MM.1S (cell line): ENCODE data around the gene ACVR1.
A peak's percentile ranks its signal among the peaks of the same experiment; 100 is the strongest.

ENCODE experiments used
- DNase-seq: peaks from one replicate; pipeline ENCODE4 v3.0.0-alpha.2; 2015
- H2AFZ ChIP-seq: fragments of 300-600 bp; sonication (generic); 2 replicates; pipeline ENCODE4 v1.6.0; 2016; ENCODE audit warnings: antibody characterized with exemption, low read length
- H3F3A ChIP-seq: fragments of 300-600 bp; sonication (generic); 2 replicates; pipeline ENCODE4 v1.6.1; 2016; ENCODE audit warnings: mild to moderate bottlenecking, antibody characterized with exemption, low read length, moderate library complexity, mixed read lengths; ENCODE audit not compliant: insufficient read depth
- H3K27ac ChIP-seq: fragments of 300-600 bp; sonication (generic); 2 replicates; pipeline ENCODE4 v1.5.1; 2016; ENCODE audit warnings: mild to moderate bottlenecking, low read length
- H3K27me3 ChIP-seq: fragments of 300-600 bp; sonication (generic); replicated peaks from 2 replicates; pipeline ENCODE4 v1.6.0; 2016; ENCODE audit warnings: low read length; ENCODE audit not compliant: insufficient read depth
- H3K36me3 ChIP-seq: fragments of 300-600 bp; sonication (generic); replicated peaks from 2 replicates; pipeline ENCODE4 v1.6.1; 2016; ENCODE audit warnings: mild to moderate bottlenecking, low read length, mixed read lengths; ENCODE audit not compliant: insufficient read depth
- H3K4me1 ChIP-seq: fragments of 300-600 bp; sonication (generic); 2 replicates; pipeline ENCODE4 v1.6.1; 2016; ENCODE audit warnings: low read length, mixed read lengths
- H3K4me2 ChIP-seq: fragments of 300-600 bp; sonication (generic); 2 replicates; pipeline ENCODE4 v1.6.0; 2016; ENCODE audit warnings: low read depth, low read length
- H3K4me3 ChIP-seq: fragments of 300-600 bp; sonication (generic); 2 replicates; pipeline ENCODE4 v1.5.1; 2016; ENCODE audit warnings: low read length, mixed read lengths
- H3K79me2 ChIP-seq: fragments of 300-600 bp; sonication (generic); 2 replicates; pipeline ENCODE4 v1.6.1; 2016; ENCODE audit warnings: mixed run types, low read length, mixed read lengths
- H3K9ac ChIP-seq: fragments of 300-600 bp; sonication (generic); 2 replicates; pipeline ENCODE4 v1.6.1; 2016; ENCODE audit warnings: low read length, mixed read lengths
- H3K9me2 ChIP-seq: fragments of 300-600 bp; sonication (generic); replicated peaks from 2 replicates; pipeline ENCODE4 v1.6.1; 2016; ENCODE audit warnings: mild to moderate bottlenecking, low read length, mixed read lengths; ENCODE audit not compliant: insufficient read depth
- H3K9me3 ChIP-seq: fragments of 300-600 bp; sonication (generic); replicated peaks from 2 replicates; pipeline ENCODE4 v1.6.1; 2016; ENCODE audit warnings: mild to moderate bottlenecking, low read length, mixed read lengths; ENCODE audit not compliant: insufficient read depth
- H4K20me1 ChIP-seq: fragments of 300-600 bp; sonication (generic); 2 replicates; pipeline ENCODE4 v1.6.1; 2016; ENCODE audit warnings: mild to moderate bottlenecking, low read length, moderate library complexity, mixed read lengths; ENCODE audit not compliant: insufficient read depth
- CTCF ChIP-seq: fragments of 300-600 bp; sonication (generic); IDR thresholded peaks from 2 replicates; pipeline ENCODE4 v1.5.1; 2016; ENCODE audit warnings: antibody characterized with exemption, low read length, mixed read lengths
- EZH2 ChIP-seq: fragments of 300-600 bp; sonication (generic); optimal IDR thresholded peaks from 2 replicates; pipeline ENCODE3; 2017; ENCODE audit warnings: low read depth, mild to moderate bottlenecking, antibody characterized with exemption, low read length, mixed read lengths
- EZH2phosphoT487 ChIP-seq: fragments of 300-600 bp; sonication (generic); IDR thresholded peaks from 2 replicates; pipeline ENCODE4 v1.6.1; 2018; ENCODE audit warnings: antibody characterized with exemption, low read length

ACVR1 gene

GRCh38 chr2:157877761-157878400 is 1.8 kb upstream of the ACVR1 start:
- Histone ChIP-seq H3K9me3 (no peaks in the 10 kb centered on the region), H3K4me3 (no peak overlapping the region), H3K27ac (no peak overlapping the region)

GRCh38 chr2:157876786-157877138 is 632 bp upstream of the ACVR1 start:
- no peaks in the 10 kb centered on the region for H3K36me3 ChIP-seq
- peaks cover 13% of the 10 kb centered on the region for H3K79me2 ChIP-seq
- peaks cover 12% of the 10 kb centered on the region for H3F3A ChIP-seq
- peak overlapping the region; percentile 69 for H3K9ac ChIP-seq
- no peak for DNase-seq
- H3K27me3 ChIP-seq, result no peaks in the 10 kb centered on the region
- 0 out of 2 replicates have a peak, but pooled peaks cover 4% of the 10 kb centered on the region for H3K4me1 ChIP-seq
- H3K9me2 ChIP-seq, result no peaks in the 10 kb centered on the region
- TF ChIP-seq EZH2phosphoT487, result no peak
- TF ChIP-seq EZH2, result no peak
- TF ChIP-seq CTCF, result no peak
- H4K20me1 ChIP-seq, result no peaks in the 10 kb centered on the region
- no peaks in the 10 kb centered on the region for H3K9me3 ChIP-seq
- H2AFZ ChIP-seq, result peak overlapping the region; percentile 94
- H3K4me3 ChIP-seq, result peak overlapping the region; percentile 88
- H3K27ac ChIP-seq, result peak overlapping the region; percentile 56; the same call in 1 of the 2 replicates
- H3K4me2 ChIP-seq, result peak overlapping the region; percentile 94

More at GRCh38 chr2:157877761-157878400, 1.8 kb upstream of the ACVR1 start:
- DNase-seq, result no peak
- Histone ChIP-seq H3K9me2 (no peaks in the 10 kb centered on the region), H4K20me1 (no peaks in the 10 kb centered on the region), H3K4me1 (0 out of 2 replicates have a peak, but pooled peaks cover 4% of the 10 kb centered on the region), H3K27me3 (no peaks in the 10 kb centered on the region), H3F3A (peaks cover 12% of the 10 kb centered on the region), H3K9ac (no peak overlapping the region), H3K36me3 (no peaks in the 10 kb centered on the region), H3K79me2 (peaks cover 13% of the 10 kb centered on the region), H3K4me2 (peak overlapping the region; percentile 94; the same call in 1 of the 2 replicates), H2AFZ (no peak overlapping the region)
- no peak for TF ChIP-seq CTCF
- TF ChIP-seq EZH2phosphoT487, result no peak
- TF ChIP-seq EZH2, result no peak

- peak overlapping the region; percentile 74; the same call in 1 of the 2 replicates for H2AFZ ChIP-seq
Measured at GRCh38 chr2:157875641-157876065, 477 bp downstream of the ACVR1 start.

More at GRCh38 chr2:157875641-157876065, 477 bp downstream of the ACVR1 start:
- Histone ChIP-seq H3K9ac (peak overlapping the region; percentile 36; the same call in 1 of the 2 replicates), H3K36me3 (no peaks in the 10 kb centered on the region), H3F3A (peaks cover 12% of the 10 kb centered on the region), H3K9me3 (no peaks in the 10 kb centered on the region), H3K27ac (no peak overlapping the region), H4K20me1 (no peaks in the 10 kb centered on the region), H3K4me3 (peak overlapping the region; percentile 70), H3K9me2 (no peaks in the 10 kb centered on the region), H3K79me2 (peaks cover 13% of the 10 kb centered on the region), H3K4me2 (peak overlapping the region; percentile 69), H3K27me3 (no peaks in the 10 kb centered on the region), H3K4me1 (0 out of 2 replicates have a peak, but pooled peaks cover 4% of the 10 kb centered on the region)
- peak; percentile 54 for DNase-seq
- TF ChIP-seq EZH2, result no peak
- TF ChIP-seq CTCF, result no peak
- TF ChIP-seq EZH2phosphoT487, result no peak
